ENCODE results near the gene CAPN12. TPM values are rescaled to one million over a fixed set of nuclear protein-coding genes. Genes with fewer than 3 reads are reported as not detected.
"Not testable (repeated sequence)": the region's sequence is repeated elsewhere in the genome, so short reads cannot be mapped to it uniquely, and the experiment has no call there.

CAPN12 gene
- total and polyA plus RNA-seq, 2 experiments from 2014 or later = 1.3 to 10.9 TPM

GRCh38 chr19:38759590-38760003 is 15.3 kb upstream of the CAPN12 start:
- no peak for TF ChIP-seq CTCF (IDR thresholded peaks at IDR 0.05; ENCODE audit: low read depth, low read length)
- no peaks in the 10 kb centered on the region for H3K27me3 ChIP-seq
- no peaks in the 10 kb centered on the region for H3K9me3 ChIP-seq (ENCODE audit: low read depth)
- H3K36me3 ChIP-seq = no peaks in the 10 kb centered on the region
- peak in 1 of 2 donors; percentile 83 for DNase-seq (ENCODE audit: low read depth in 1 of 2, low spot score in 1 of 2)
- no peaks in the 10 kb centered on the region for H3K4me1 ChIP-seq (ENCODE audit: low read depth)
- no peak overlapping the region for H3K4me3 ChIP-seq
- H3K27ac ChIP-seq = no peak overlapping the region

- not testable (repeated sequence) for H3K4me3 ChIP-seq; H3K9me3 ChIP-seq (ENCODE audit: low read depth); H3K4me1 ChIP-seq (ENCODE audit: low read depth); H3K27me3 ChIP-seq; H3K36me3 ChIP-seq; H3K27ac ChIP-seq; DNase-seq (ENCODE audit: low read depth in 1 of 2, low spot score in 1 of 2)
These were observed 9.9 kb upstream of the CAPN12 start for GRCh38 chr19:38754196-38754595.

- H3K9me3 ChIP-seq (ENCODE audit: low read depth); H3K4me3 ChIP-seq; H3K36me3 ChIP-seq; DNase-seq (ENCODE audit: low read depth in 1 of 2, low spot score in 1 of 2); H3K27me3 ChIP-seq; H3K27ac ChIP-seq; H3K4me1 ChIP-seq (ENCODE audit: low read depth): not testable (repeated sequence)
These were observed 9.5 kb upstream of the CAPN12 start for GRCh38 chr19:38753783-38754182.

- H3K9me3 ChIP-seq (ENCODE audit: low read depth) = no peaks in the 10 kb centered on the region
- no peak for TF ChIP-seq CTCF (IDR thresholded peaks at IDR 0.05; ENCODE audit: low read depth, low read length)
- no peak overlapping the region for H3K4me3 ChIP-seq
- no peak overlapping the region for H3K27ac ChIP-seq
- H3K36me3 ChIP-seq = no peaks in the 10 kb centered on the region
- no peaks in the 10 kb centered on the region for H3K27me3 ChIP-seq
- no peaks in the 10 kb centered on the region for H3K4me1 ChIP-seq (ENCODE audit: low read depth)
- DNase-seq (ENCODE audit: low read depth in 1 of 2, low spot score in 1 of 2) = no peak
These were observed 1.0 kb upstream of the CAPN12 start for GRCh38 chr19:38745316-38745715.

GRCh38 chr19:38744874-38745273 is 600 bp upstream of the CAPN12 start:
- Histone ChIP-seq H3K9me3 (ENCODE audit: low read depth) (no peaks in the 10 kb centered on the region), H3K4me3 (no peak overlapping the region), H3K4me1 (ENCODE audit: low read depth) (no peaks in the 10 kb centered on the region), H3K36me3 (no peaks in the 10 kb centered on the region), H3K27ac (no peak overlapping the region), H3K27me3 (no peaks in the 10 kb centered on the region)
- DNase-seq (ENCODE audit: low read depth in 1 of 2, low spot score in 1 of 2) = no peak
- TF ChIP-seq CTCF (IDR thresholded peaks at IDR 0.05; ENCODE audit: low read depth, low read length) = no peak

- Histone ChIP-seq H3K4me1 (ENCODE audit: low read depth) (no peaks in the 10 kb centered on the region), H3K27me3 (no peaks in the 10 kb centered on the region), H3K4me3 (no peak overlapping the region), H3K36me3 (no peaks in the 10 kb centered on the region), H3K27ac (no peak overlapping the region), H3K9me3 (ENCODE audit: low read depth) (no peaks in the 10 kb centered on the region)
- no peak for DNase-seq (ENCODE audit: low read depth in 1 of 2, low spot score in 1 of 2)
- no peak for TF ChIP-seq CTCF (IDR thresholded peaks at IDR 0.05; ENCODE audit: low read depth, low read length)
These were observed 628 bp downstream of the CAPN12 start for GRCh38 chr19:38743394-38744297.
